ENCODE results near the gene BPIFB1. TPM values are rescaled to one million over a fixed set of nuclear protein-coding genes. Genes with fewer than 3 reads are reported as not detected.

Gene BPIFB1
- total and polyA plus RNA-seq, 2 of the 13 experiments (the other 11 are each of a cell fraction or from before 2014, with no cell fraction given) = 0.82 to 4.4 TPM

GRCh38 chr20:33255005-33255404 lies 28.0 kb upstream of the BPIFB1 start:
- CTCF ChIA-PET (ENCODE audit: low intra/inter-chr PET ratio, low total read pairs) = no interaction called here
- Histone ChIP-seq H3K4me3 (replicated peaks in 1 of 3; ENCODE audit: insufficient read depth in 1 of 3, low read depth in 2 of 3, low read length in 3 of 3) (no peak overlapping the region), H3K79me2 (ENCODE audit: insufficient read depth, low read length) (no peaks in the 10 kb centered on the region), H3K27ac (ENCODE audit: extremely low read length, insufficient read depth, low read length) (no peak overlapping the region), H3K36me3 (replicated peaks in 1 of 2; ENCODE audit: control insufficient read depth in 1 of 2, insufficient read depth in 2 of 2, low read length in 2 of 2) (no peaks in the 10 kb centered on the region), H3K9me3 (ENCODE audit: low read length) (no peaks in the 10 kb centered on the region), H2AFZ (ENCODE audit: low read length) (no peak overlapping the region), H3K9ac (ENCODE audit: insufficient read depth, low read depth, low read length) (no peak overlapping the region), H3K4me1 (ENCODE audit: insufficient read depth, low read length) (no peaks in the 10 kb centered on the region), H3K27me3 (ENCODE audit: control insufficient read depth in 1 of 2, insufficient read depth in 2 of 2, low read length in 2 of 2) (peaks cover 0 to 7% of the 10 kb centered on the region in 2 experiments; a peak in 1 of 5 replicates), H4K20me1 (ENCODE audit: insufficient read depth, low read length) (no peaks in the 10 kb centered on the region), H3K4me2 (ENCODE audit: low read depth, low read length) (no peak overlapping the region)
- ATAC-seq = no peak
- in situ Hi-C loops (cut with HindIII; ENCODE audit: extremely low pct_ligation_motif_present, low pct_unique_long_range_greater_than_20kb) (no loop called here), intact Hi-C loops (cut with micrococcal nuclease; ENCODE audit: unreplicated experiment) (no loop called here)
- no peak for DNase-seq (ENCODE audit: low spot score)
- no peak for FAIRE-seq
- WGBS (ENCODE audit: low lambda C conversion rate) = under 1% methylated on average over 2 of the region's 2 CpGs
- TF ChIP-seq, protein P1, sequence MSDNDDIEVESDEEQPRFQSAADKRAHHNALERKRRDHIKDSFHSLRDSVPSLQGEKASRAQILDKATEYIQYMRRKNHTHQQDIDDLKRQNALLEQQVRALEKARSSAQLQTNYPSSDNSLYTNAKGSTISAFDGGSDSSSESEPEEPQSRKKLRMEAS (IDR thresholded peaks at IDR 0.05) = no peak
- BruUV-seq (replicated peaks) = no TSS peak
- POLR2A ChIA-PET = no interaction called here

DNA sequence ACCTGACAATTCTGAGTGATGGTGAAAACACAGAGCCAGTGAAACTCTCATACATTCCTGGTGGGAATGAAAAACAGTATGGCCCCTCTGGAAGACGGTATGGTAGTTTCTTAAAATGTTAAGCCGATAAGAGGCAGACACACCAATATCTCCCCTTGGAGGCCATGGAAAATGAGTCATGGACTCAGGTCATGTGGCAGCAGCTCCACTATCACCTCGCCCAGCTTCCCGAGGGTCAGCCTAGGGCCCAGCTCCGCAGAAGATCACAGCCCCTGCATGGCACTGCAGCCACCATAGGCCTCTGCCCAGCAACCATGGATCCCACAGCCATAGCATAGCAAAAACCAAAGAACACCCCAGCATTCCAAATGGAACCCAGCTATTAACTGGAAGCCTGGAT lies 25.8 kb upstream of the BPIFB1 start:
- FAIRE-seq (no peak), ATAC-seq (no peak), DNase-seq (ENCODE audit: low spot score) (no peak)
- no peaks in the 10 kb centered on the region for H3K36me3 ChIP-seq (replicated peaks in 1 of 2; ENCODE audit: control insufficient read depth in 1 of 2, insufficient read depth in 2 of 2, low read length in 2 of 2)
- POLR2A ChIA-PET = no interaction called here
- H3K4me2 ChIP-seq (ENCODE audit: low read depth, low read length) = no peak overlapping the region
- WGBS (ENCODE audit: low lambda C conversion rate) = 14% methylated on average over 5 of the region's 5 CpGs
- no peaks in the 10 kb centered on the region for H3K9me3 ChIP-seq (ENCODE audit: low read length)
- BruUV-seq (replicated peaks) = no TSS peak
- H2AFZ ChIP-seq (ENCODE audit: low read length) = no peak overlapping the region
- no peak overlapping the region for H3K4me3 ChIP-seq (replicated peaks in 1 of 3; ENCODE audit: insufficient read depth in 1 of 3, low read depth in 2 of 3, low read length in 3 of 3)
- no peaks in the 10 kb centered on the region for H3K4me1 ChIP-seq (ENCODE audit: insufficient read depth, low read length)
- H3K27ac ChIP-seq (ENCODE audit: extremely low read length, insufficient read depth, low read length) = no peak overlapping the region
- H3K79me2 ChIP-seq (ENCODE audit: insufficient read depth, low read length) = no peaks in the 10 kb centered on the region
- H4K20me1 ChIP-seq (ENCODE audit: insufficient read depth, low read length) = no peaks in the 10 kb centered on the region
- peaks cover 0 to 9% of the 10 kb centered on the region in 2 experiments; a peak in 1 of 5 replicates for H3K27me3 ChIP-seq (ENCODE audit: control insufficient read depth in 1 of 2, insufficient read depth in 2 of 2, low read length in 2 of 2)
- no peak overlapping the region for H3K9ac ChIP-seq (ENCODE audit: insufficient read depth, low read depth, low read length)
- in situ Hi-C loops (cut with HindIII; ENCODE audit: extremely low pct_ligation_motif_present, low pct_unique_long_range_greater_than_20kb) = no loop called here
- TF ChIP-seq FOSL1 (CRISPR knock-in tag; IDR thresholded peaks at IDR 0.05; ENCODE audit: borderline replicate concordance) = no peak
- no peak for TF ChIP-seq TCF12 (IDR thresholded peaks at IDR 0.05)
- TF ChIP-seq TCF12 (CRISPR knock-in tag; IDR thresholded peaks at IDR 0.05) = no peak
- TF ChIP-seq ZNF747 (CRISPR knock-in tag; IDR thresholded peaks at IDR 0.05; ENCODE audit: borderline replicate concordance) = no peak
- TF ChIP-seq PLRG1 (conservative IDR thresholded peaks at IDR 0.05) = no peak
- TF ChIP-seq ZNF180 (CRISPR knock-in tag; IDR thresholded peaks at IDR 0.05; ENCODE audit: borderline replicate concordance, low read depth) = no peak
- no peak for TF ChIP-seq U2AF1 (optimal IDR thresholded peaks at IDR 0.05; ENCODE audit: low read depth, low read length)
- TF ChIP-seq NONO (IDR thresholded peaks at IDR 0.05) = no peak
- TF ChIP-seq NONO (CRISPR knock-in tag; conservative IDR thresholded peaks at IDR 0.05) = no peak
- TF ChIP-seq HMGA1 (CRISPR knock-in tag; conservative IDR thresholded peaks at IDR 0.05) = no peak
- TF ChIP-seq THAP11 (CRISPR knock-in tag; IDR thresholded peaks at IDR 0.05) = no peak
- no peak for TF ChIP-seq CREBL2 (CRISPR knock-in tag; IDR thresholded peaks at IDR 0.05; ENCODE audit: borderline replicate concordance)
- TF ChIP-seq ARNTL (CRISPR knock-in tag; IDR thresholded peaks at IDR 0.05) = no peak
- CTCF ChIA-PET (ENCODE audit: low intra/inter-chr PET ratio, low total read pairs) = no interaction called here
- intact Hi-C loops (cut with micrococcal nuclease; ENCODE audit: unreplicated experiment) = no loop called here

Data from HepG2 (cell line).